Measurements from ENCODE around the gene GZMM. TPM values are rescaled to one million over a fixed set of nuclear protein-coding genes. Genes with fewer than 3 reads are reported as not detected.

The GZMM gene
- total RNA-seq, 1 experiment from 2014 or later: 0.59 TPM

GRCh38 chr19:555474-555808, 11.6 kb downstream of the GZMM start:
- H3K4me3 ChIP-seq (replicated peaks in 1 of 2; ENCODE audit: low read depth in 1 of 2, low read length in 2 of 2): no peak overlapping the region
- POLR2A ChIA-PET: interaction anchor here (0.6 to 1.4 kb wide), 4 partner anchors 17 to 197 kb away, joined by 3 to 8 read pairs (median 6); partner anchors contain the start of genes BSG and RNF126
- no peaks in the 10 kb centered on the region for H3K9me3 ChIP-seq (ENCODE audit: control insufficient read depth in 1 of 2, insufficient read depth in 1 of 2, low read depth in 1 of 2, low read length in 2 of 2)
- H3K4me2 ChIP-seq (ENCODE audit: low read length): peak overlapping the region; percentile 67
- peak overlapping the region; percentile 46; the same call in 1 of the 2 replicates for H3K27ac ChIP-seq (ENCODE audit: low read depth, low read length)
- no peaks in the 10 kb centered on the region for H3K79me2 ChIP-seq (ENCODE audit: insufficient read depth, low read length)
- H4K20me1 ChIP-seq (ENCODE audit: insufficient read depth): no peaks in the 10 kb centered on the region
- H2AFZ ChIP-seq (ENCODE audit: low read depth, low read length, poor library complexity, severe bottlenecking): no peak overlapping the region
- no peaks in the 10 kb centered on the region for H3K36me3 ChIP-seq (ENCODE audit: control insufficient read depth in 1 of 2, insufficient read depth in 2 of 2, low read length in 2 of 2)
- RAD21 ChIA-PET (ENCODE audit: low non-redundant PET in 1 of 2, low total read pairs in 2 of 2, uncharacterized antibody in 2 of 2, unreplicated experiment in 2 of 2): interaction anchor here in 1 of 2 experiments (0.5 kb wide), 1 partner anchor 18 kb away, joined by 3 read pairs; no protein-coding TSS in a partner anchor
- no peaks in the 10 kb centered on the region for H3K27me3 ChIP-seq (ENCODE audit: insufficient read depth, low read length)
- no peak for ATAC-seq
- no peak overlapping the region for H3K9ac ChIP-seq (ENCODE audit: low read length)
- intact Hi-C loops (cut with micrococcal nuclease): no loop called here
- CTCF ChIA-PET: interaction anchor here (0.8 to 2.8 kb wide), 3 partner anchors 13 to 45 kb away, joined by 3 to 12 read pairs (median 4); no protein-coding TSS in a partner anchor
- BruUV-seq (replicated peaks): no TSS peak
- no peak for DNase-seq (ENCODE audit: low read depth, low spot score)
- no peak for TF ChIP-seq ZNF274 (IDR thresholded peaks at IDR 0.05; ENCODE audit: low read depth, low read length)
- no peak for TF ChIP-seq ELF1 (IDR thresholded peaks at IDR 0.05; ENCODE audit: borderline replicate concordance, low read depth)
- no peak for TF ChIP-seq ZFX (IDR thresholded peaks at IDR 0.05)
- TF ChIP-seq REST (IDR thresholded peaks at IDR 0.05; ENCODE audit: low read depth): no peak
- TF ChIP-seq TCF7L2 (IDR thresholded peaks at IDR 0.05; ENCODE audit: borderline replicate concordance, extremely low read depth, insufficient read depth, insufficient read length): no peak
- no peak for TF ChIP-seq CTCF (IDR thresholded peaks at IDR 0.05 in 2 of 3, conservative IDR thresholded peaks at IDR 0.05 in 1 of 3; ENCODE audit: borderline replicate concordance in 1 of 3, insufficient read depth in 1 of 3, low read depth in 2 of 3, low read length in 2 of 3)
- TF ChIP-seq EZH2phosphoT487 (IDR thresholded peaks at IDR 0.05; ENCODE audit: borderline replicate concordance): no peak
- no peak for TF ChIP-seq POLR2A (IDR thresholded peaks at IDR 0.05; ENCODE audit: borderline replicate concordance, extremely low read depth, insufficient read depth, insufficient read length)
- no peak for TF ChIP-seq FOSL1 (IDR thresholded peaks at IDR 0.05; ENCODE audit: low read depth)
- H3K9me2 ChIP-seq (ENCODE audit: insufficient read depth): no peaks in the 10 kb centered on the region
- H3K4me1 ChIP-seq (ENCODE audit: control insufficient read depth in 1 of 2, insufficient read depth in 2 of 2, low read length in 2 of 2): peaks cover 17 to 18% of the 10 kb centered on the region in 2 experiments

All from HCT116 (cell line).